NK-92 (cell line): Measurements from ENCODE around the gene COL23A1.

Experiments used
- DNase-seq: peaks from one replicate; lab custom pipeline; 2025; ENCODE audit not compliant: unreplicated experiment; lab: John Stamatoyannopoulos, UW

Gene COL23A1

DNA sequence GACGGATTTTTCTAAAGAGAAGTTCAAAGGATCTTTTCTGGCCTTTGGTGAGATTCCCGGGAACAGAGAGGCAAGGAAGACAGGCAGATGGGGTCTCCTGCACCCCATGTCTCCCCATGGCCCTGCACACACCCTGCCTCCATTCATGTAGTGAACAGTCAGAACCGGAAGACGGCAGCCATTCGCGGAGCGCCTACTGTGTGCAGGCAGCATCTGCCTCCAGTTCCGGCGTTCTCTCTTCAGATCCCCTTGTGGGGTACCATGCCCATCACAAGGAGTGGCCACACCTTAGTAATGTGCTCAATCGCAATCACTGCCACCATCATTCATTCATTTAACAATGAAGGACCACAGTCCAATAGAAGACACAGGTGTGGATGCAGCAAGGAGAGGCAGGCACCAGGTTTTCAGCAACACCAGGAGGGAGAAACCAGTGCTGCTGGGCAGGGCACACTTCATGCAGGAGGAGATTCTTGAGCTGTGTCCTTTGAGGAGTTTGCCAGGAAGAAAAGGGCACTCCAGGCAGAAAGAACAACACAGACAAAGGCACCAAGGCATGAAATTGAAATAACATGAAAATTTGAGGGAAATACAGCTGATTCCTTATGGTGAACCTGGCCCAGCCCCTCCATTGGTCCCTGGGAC, 186.1 kb downstream of the COL23A1 start:
- no peak for DNase-seq

GRCh38 chr5:178403351-178403750, 186.8 kb downstream of the COL23A1 start:
- no peak for DNase-seq

GRCh38 chr5:178399701-178400095, 190.5 kb downstream of the COL23A1 start:
- no peak for DNase-seq

DNA sequence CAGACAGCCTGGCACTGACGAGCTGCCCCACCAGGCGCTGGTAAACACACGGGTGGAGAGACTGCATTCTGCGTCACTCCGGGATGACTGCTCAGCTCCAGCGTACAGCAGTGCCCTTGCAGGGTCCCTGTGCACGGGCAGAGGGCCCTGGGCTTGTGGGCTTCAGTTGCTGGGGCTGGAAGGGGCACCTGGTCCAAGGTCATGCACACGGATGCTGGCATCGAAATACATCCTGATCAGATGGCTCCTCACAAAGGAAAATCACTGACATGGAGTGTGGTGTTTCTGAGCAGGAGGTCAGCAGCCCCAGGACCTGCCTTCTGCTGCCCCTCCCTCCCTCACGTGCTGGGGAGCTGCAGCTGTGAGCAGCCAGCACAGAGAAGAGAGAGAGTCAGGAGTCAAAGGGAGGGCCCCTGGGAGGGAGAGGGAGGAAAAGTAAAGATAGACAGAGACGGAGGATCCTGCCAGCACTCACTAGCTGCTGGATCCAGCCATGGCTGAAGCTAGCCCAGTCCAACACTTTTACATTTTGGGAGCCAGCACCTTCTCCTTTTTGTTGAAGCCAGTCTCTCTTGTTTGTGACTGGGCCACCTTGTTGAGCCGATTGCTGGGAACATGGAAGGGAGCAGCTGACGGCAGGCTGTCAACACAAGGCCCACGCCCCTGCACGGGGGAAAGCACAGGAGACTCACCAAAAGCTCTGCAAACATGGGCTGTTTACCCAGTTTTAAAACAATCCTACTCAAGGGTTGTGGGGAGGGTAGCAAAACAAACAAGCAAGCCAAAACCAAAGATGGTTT, 191.1 kb downstream of the COL23A1 start:
- no peak for DNase-seq

DNA sequence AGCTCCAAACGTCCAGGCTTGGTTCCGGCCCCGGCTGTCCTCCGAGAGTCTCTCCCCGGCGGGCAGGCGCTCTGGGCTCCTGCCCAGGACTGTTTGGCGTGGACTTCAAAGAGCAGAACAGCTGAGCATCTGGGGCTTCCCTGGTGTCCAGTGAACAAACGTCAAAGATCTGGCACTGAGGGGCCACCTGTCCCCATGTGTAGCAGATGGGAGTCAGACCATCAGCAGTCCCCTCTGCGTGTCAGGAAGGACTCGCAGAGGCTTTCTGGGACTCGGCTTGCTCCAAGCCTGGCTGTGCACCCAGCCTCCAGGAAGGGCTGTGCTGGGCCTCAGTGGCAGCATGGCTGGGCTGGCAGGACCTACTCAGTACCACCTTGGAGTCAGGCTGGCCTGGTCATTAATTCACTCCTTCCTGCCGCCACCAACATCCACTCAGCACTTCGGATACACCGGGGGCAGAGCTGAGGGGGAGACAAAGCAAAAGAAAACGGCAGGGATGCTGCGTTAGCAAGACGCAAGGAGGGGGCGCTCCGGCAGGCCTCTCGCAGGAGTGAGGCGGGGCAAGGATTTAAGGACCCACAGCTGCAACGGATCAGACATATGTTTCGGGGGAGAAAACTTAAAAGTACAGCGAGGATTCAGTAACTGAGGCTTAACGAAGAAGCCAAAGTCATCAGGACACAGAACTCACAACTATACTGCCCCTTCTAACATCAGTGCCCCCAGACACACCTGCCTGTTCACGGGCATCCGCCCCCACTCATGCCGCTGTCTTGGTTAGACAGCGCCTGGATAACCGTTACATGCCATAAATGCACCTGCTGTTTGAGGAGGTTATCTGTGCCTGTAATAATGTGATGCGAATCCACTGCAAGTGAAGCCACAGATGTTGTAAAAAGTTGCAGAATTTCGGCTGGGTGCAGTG, 193.1 kb downstream of the COL23A1 start:
- no peak for DNase-seq

- DNase-seq = no peak
Observed at GRCh38 chr5:178394074-178394473, 196.1 kb downstream of the COL23A1 start.

DNA sequence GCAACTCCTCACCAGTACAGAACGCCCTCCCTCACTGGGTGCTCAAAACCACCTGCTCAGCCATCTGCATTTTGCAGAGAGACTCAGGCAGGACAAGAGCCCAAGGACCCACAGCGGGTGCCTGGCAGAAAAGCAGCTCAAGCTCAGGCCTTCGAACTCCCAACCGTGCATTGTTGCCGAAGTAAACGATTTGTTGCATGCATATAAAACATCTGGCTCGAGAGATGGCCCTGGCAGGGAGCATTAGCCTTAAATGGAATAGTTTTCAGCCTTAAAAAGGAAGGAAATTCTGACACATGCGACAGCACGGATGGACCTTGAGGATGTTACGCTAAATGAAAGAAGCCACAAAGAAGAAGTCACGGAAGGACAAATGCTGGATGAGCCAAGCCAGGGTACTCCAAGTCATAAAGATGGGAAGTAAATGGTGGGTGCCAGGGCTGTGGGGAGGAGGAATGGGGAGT, 197.2 kb downstream of the COL23A1 start:
- DNase-seq = no peak

- DNase-seq = no peak
Observed at GRCh38 chr5:178392386-178392785, 197.8 kb downstream of the COL23A1 start.

GRCh38 chr5:178391480-178391879, 198.7 kb downstream of the COL23A1 start:
- no peak for DNase-seq

GRCh38 chr5:178389796-178390195, 200.4 kb downstream of the COL23A1 start:
- DNase-seq = no peak

- DNase-seq = no peak
Observed at GRCh38 chr5:178389026-178389729, 201.0 kb downstream of the COL23A1 start.

DNA sequence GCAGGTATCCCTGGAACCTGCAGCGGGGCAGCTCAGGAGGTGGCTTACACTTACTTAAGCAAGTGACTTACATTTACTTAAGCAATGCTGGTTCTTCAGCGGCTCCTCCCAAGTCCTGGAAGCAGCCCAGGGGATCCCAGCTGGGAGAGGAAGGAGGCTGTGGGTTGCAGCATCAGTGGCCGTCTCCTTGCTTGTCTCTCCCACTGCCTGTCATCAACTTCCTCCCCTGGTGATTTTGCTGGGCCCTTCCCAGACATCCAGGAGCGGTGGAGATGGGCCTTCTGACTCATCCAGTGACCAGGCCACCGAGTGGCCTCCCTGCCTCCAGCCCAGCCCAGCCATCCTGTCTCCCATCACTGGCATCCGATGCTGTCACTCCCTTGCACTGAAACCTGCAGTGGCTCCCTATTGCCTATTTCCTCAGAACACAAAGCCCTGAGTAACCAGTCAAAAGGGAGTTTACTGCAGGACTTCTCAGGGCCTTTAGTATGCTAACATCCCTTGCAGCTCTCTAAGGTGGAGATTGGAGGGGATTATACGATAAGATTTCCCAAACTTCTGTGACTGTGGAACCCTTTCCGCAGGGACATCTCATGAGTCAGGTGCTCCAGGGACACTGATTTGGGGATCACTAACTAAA, 201.7 kb downstream of the COL23A1 start:
- no peak for DNase-seq

DNA sequence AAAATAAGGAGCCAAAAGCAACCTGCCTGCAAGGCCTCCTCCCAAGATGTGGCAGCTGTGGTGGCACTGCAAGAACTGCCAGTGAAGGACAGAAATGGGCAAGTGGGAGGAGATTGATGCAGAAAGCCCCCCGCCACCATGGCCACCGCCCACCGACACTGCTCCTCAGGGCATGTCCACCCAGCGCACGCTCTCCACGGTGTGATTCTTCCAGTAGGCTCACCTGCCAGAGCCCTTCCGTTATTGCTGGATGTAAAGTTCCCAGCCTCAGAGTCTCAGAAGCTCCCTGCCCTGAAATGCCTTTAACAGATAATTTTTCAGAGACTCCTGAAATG, 202.4 kb downstream of the COL23A1 start:
- DNase-seq = no peak

- no peak for DNase-seq
Observed at GRCh38 chr5:178387061-178387855, 202.9 kb downstream of the COL23A1 start.

DNA sequence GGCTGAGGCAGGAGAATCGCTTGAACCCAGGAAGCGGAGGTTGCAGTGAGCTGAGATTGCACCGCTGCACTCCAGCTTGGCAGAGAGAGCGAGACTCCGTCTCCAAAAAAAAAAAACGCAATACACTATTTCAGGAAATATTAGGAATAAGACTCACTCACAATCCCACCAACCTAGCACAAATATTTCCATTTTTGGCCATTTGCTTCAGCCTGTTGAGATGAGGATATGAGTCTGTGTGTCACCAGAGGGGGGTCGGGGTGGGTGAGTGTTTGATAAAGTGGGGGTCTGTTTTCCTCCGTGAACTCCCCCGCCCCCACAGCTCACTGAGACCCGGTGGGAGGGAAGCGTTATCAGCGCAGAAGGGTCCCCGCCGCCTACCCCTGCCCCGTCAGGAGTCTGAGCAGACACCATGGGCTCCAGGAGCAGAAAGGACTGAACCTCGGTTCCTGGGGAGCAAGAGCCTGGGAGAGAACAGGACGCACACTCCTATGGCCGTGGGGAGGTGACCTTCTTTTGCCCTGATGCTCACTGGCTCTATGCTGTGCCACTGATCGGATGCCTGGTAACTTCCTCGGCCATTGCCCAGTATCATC, 203.8 kb downstream of the COL23A1 start:
- DNase-seq = no peak

DNA sequence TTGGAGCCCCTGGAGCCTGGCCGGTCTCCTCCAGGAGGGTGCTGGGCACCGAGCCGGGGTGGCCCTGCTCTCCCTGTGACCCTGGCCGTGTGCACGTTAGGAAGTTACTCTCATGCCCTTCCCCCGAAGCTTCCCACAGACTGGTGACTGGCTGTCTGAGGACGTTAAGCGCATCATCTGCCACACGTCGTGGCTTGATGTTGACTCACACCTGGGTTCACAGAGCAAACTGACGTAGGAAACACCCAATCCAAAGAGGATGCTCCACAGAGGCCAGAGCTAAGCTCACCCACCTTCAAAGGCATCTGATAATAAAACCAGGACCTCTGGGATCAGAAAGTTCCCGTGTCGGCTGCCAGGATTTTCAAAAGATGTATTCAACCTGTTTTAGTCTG, 204.7 kb downstream of the COL23A1 start:
- no peak for DNase-seq

DNA sequence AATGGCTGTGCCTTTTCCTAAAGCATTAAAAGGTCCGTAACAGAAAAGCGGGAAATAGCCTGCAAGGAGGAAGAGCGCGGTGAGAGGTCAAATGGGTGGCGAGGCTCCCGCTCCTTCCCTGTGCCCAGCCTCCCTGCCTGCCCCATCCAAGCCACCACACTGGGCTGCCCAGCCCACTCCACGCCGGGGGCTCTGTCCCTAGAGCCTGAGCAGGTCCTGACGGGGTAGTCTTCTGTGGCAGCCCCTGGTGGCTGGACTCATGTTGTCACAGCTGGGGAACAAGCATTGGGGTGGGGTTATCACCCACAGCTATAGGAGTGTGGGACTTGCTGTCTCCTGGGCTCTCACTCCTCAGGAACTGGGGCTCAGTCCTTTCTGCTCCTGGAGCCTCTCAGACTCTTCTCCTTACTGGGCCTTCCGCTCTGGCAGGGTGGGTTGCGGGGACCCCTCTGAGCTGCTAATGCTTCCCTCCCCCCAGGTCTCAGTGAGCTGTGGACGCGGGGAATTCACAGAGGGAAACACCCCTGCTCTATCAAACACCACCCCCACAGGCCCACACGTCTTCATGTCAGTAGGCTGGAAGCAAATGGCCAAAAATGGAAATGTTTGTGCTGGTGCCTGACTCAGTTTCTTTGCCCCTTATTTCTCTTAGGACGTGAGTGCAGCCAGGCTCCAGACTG, 205.2 kb downstream of the COL23A1 start:
- DNase-seq = no peak

DNA sequence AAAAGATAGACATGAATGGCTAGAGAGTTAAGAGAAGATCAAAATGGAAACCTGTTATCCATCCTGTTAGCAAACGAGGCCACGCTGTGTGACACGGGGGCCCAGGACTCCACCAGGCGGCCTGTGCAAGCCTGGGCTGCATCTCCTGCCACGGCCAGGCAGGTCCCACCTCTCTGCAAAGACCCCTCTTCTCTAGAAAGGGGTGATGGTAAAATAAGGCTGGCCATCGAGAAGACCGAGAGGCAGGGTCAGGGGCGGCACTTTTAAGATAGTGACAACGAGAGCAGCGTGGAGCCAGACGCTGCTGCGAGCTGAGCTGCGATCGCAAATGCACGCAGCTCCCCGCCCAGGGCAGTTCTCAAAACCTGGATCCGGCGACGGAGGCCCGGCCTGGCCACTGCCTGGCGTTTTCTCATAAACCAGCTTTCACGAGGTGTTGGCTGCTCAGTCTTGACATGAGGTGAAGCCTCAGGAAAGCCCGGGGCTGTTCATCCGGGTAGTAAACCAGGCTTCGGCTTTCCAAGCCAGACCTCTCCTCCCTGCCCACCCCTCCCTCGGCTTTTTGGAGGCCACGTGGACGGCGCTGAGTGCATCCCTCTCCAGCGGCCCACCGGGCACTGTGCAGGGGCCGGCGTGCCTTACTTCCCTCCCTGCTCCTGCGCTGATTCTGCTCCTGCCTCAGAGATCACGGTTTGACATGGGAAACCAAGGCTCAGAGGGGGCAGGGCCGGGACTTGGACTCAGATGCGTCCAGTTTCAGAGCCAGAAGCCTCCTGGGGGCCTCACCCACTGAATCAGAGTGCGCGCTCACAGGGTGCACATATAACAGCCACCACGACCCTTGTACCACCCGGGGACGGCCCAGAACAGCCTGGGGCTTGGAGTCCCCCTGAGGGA, 206.0 kb downstream of the COL23A1 start:
- no peak for DNase-seq
